Upper lobe of left lung (tissue), 6 donors: Measurements from ENCODE around the gene LIG1. TPM values are rescaled to one million over a fixed set of nuclear protein-coding genes. Genes with fewer than 3 reads are reported as not detected.

Experiments
- ATAC-seq, 2 donors: fragments of 200-7000 bp; cut with Tn5 transposase; one replicate each; pipeline ENCODE4 v1.9.1; 2022; ENCODE audit warnings: mild to moderate bottlenecking in 2 of 2, moderate library complexity in 2 of 2; ENCODE audit not compliant: low FRiP score in 2 of 2
- DNase-seq, 2 donors: peaks; one replicate each; pipeline ENCODE4 v3.0.0-alpha.2; 2019 to 2020
- H3K27ac ChIP-seq, 4 donors: fragments of 200-600 bp; sonication (generic); one replicate each; pipeline ENCODE4 v1.5.1; 2016 to 2019
- H3K27me3 ChIP-seq, 4 donors: fragments of 200-600 bp; sonication (generic); one replicate each; pipeline ENCODE4 v1.5.1; 2017 to 2019
- H3K36me3 ChIP-seq, 4 donors: fragments of 200-600 bp; sonication (generic); one replicate each; pipeline ENCODE4 v1.5.1; 2016 to 2019
- H3K4me1 ChIP-seq, 4 donors: fragments of 200-600 bp; sonication (generic); one replicate each; pipeline ENCODE4 v1.5.1; 2018 to 2019
- H3K4me3 ChIP-seq, 4 donors: fragments of 200-600 bp; sonication (generic); one replicate each; pipeline ENCODE4 v1.5.1; 2017 to 2019; ENCODE audit warnings: mild to moderate bottlenecking in 2 of 4, moderate library complexity in 1 of 4
- H3K9me3 ChIP-seq, 4 donors: fragments of 200-600 bp; sonication (generic); one replicate each; pipeline ENCODE4 v1.5.1; 2018 to 2019
- EP300 ChIP-seq, 4 donors: sonication (generic); formaldehyde crosslinking; IDR thresholded peaks; one replicate each; pipeline ENCODE4 v1.5.1; 2017; ENCODE audit warnings: antibody characterized with exemption in 4 of 4, control low read depth in 2 of 4
- POLR2A ChIP-seq, 4 donors: fragments of 450-650 bp; IDR thresholded peaks; one replicate each; pipeline ENCODE4 v1.5.1; 2016 to 2017; ENCODE audit warnings: antibody characterized with exemption in 4 of 4, mild to moderate bottlenecking in 2 of 4
- POLR2AphosphoS5 ChIP-seq, 2 donors: sonication (generic); formaldehyde crosslinking; IDR thresholded peaks; one replicate each; pipeline ENCODE4 v1.5.1; 2017; ENCODE audit warnings: antibody characterized with exemption in 2 of 2
- WGBS, 2 donors: methylation state at CpG; one replicate each; pipeline ENCODE4 v1.1.5; 2017 to 2018; 5-methylcytosine and 5-hydroxymethylcytosine counted together
- total RNA-seq, 6 donors: library from RNA; depleted of rRNA in 4 of 6; stranded (reverse); fragments of >200 nt in 4 of 6; gene quantifications; one replicate each; pipeline versions ENCODE4 v1.1.0 to v1.2.1, GENCODE V29; 2016 to 2021
- TF ChIP-seq, protein P1 (sequence below), 6 experiments: fragments of 450-650 bp in 4 of 6; fragments of 200-600 bp in 2 of 6; sonication (generic) in 2 of 6; IDR thresholded peaks; one replicate each; pipeline ENCODE4 v1.5.1; 2016 to 2019; ENCODE audit warnings: antibody characterized with exemption in 6 of 6
- donor health status: DM: no; HTN: no; CAD: no; lungs with moderate emphysema.
- donor health status: DM: no; HTN: yes; CAD: no; lungs with severe emphysema.

Gene LIG1
- total RNA-seq, 6 donors from 2014 or later: 11.4 to 113 (median 27.8) TPM

- peaks cover 0 to 16% (median 10%) of the 10 kb centered on the region in 4 donors for H3K36me3 ChIP-seq
- no peaks in the 10 kb centered on the region for H3K9me3 ChIP-seq
- H3K4me1 ChIP-seq: no peaks in the 10 kb centered on the region
- 81 to 87% methylated on average over 9 to 12 of the region's 12 CpGs for WGBS, 2 donors
- no peak overlapping the region for H3K27ac ChIP-seq
- no peaks in the 10 kb centered on the region for H3K27me3 ChIP-seq
- no peak for TF ChIP-seq POLR2AphosphoS5 (IDR thresholded peaks at IDR 0.05)
- TF ChIP-seq EP300 (IDR thresholded peaks at IDR 0.05): no peak
- TF ChIP-seq, protein P1, sequence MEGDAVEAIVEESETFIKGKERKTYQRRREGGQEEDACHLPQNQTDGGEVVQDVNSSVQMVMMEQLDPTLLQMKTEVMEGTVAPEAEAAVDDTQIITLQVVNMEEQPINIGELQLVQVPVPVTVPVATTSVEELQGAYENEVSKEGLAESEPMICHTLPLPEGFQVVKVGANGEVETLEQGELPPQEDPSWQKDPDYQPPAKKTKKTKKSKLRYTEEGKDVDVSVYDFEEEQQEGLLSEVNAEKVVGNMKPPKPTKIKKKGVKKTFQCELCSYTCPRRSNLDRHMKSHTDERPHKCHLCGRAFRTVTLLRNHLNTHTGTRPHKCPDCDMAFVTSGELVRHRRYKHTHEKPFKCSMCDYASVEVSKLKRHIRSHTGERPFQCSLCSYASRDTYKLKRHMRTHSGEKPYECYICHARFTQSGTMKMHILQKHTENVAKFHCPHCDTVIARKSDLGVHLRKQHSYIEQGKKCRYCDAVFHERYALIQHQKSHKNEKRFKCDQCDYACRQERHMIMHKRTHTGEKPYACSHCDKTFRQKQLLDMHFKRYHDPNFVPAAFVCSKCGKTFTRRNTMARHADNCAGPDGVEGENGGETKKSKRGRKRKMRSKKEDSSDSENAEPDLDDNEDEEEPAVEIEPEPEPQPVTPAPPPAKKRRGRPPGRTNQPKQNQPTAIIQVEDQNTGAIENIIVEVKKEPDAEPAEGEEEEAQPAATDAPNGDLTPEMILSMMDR (IDR thresholded peaks at IDR 0.05): no peak
- TF ChIP-seq POLR2A (IDR thresholded peaks at IDR 0.05): no peak
- peak in 1 of 2 donors; percentile 34 for DNase-seq
- ATAC-seq: no peak
- no peak overlapping the region for H3K4me3 ChIP-seq
Observed at GRCh38 chr19:48158210-48158790, 11.8 kb downstream of the LIG1 start.

GRCh38 chr19:48154003-48154402 lies 16.1 kb downstream of the LIG1 start:
- no peaks in the 10 kb centered on the region for H3K27me3 ChIP-seq
- DNase-seq (no peak), ATAC-seq (no peak)
- H3K9me3 ChIP-seq: no peaks in the 10 kb centered on the region
- WGBS, 2 donors: 55 to 66% methylated on average over 7 to 9 of the region's 9 CpGs
- H3K36me3 ChIP-seq: peaks cover 0 to 18% (median 8%) of the 10 kb centered on the region in 4 donors
- peaks cover 0 to 3% (median 0%) of the 10 kb centered on the region in 4 donors for H3K4me1 ChIP-seq
- no peak for TF ChIP-seq POLR2A (IDR thresholded peaks at IDR 0.05)
- no peak for TF ChIP-seq EP300 (IDR thresholded peaks at IDR 0.05)
- TF ChIP-seq POLR2AphosphoS5 (IDR thresholded peaks at IDR 0.05): no peak
- TF ChIP-seq, protein P1 (IDR thresholded peaks at IDR 0.05): no peak
- H3K4me3 ChIP-seq: no peak overlapping the region
- no peak overlapping the region for H3K27ac ChIP-seq

- DNase-seq (peak in 1 of 2 donors; percentile 45), ATAC-seq (peak in 1 of 2 donors; percentile 71)
- 31 to 32% methylated on average over 8 of the region's 8 CpGs for WGBS, 2 donors
- Histone ChIP-seq H3K27me3 (no peaks in the 10 kb centered on the region), H3K36me3 (peaks cover 0 to 30% (median 11%) of the 10 kb centered on the region in 4 donors), H3K9me3 (no peaks in the 10 kb centered on the region), H3K4me1 (peaks cover 0 to 3% (median 0%) of the 10 kb centered on the region in 4 donors), H3K4me3 (no peak overlapping the region), H3K27ac (no peak overlapping the region)
- TF ChIP-seq, protein P1 (IDR thresholded peaks at IDR 0.05): peak; percentile 70 to 83 (median 78)
- no peak for TF ChIP-seq EP300 (IDR thresholded peaks at IDR 0.05)
Observed at GRCh38 chr19:48152551-48152950, 17.6 kb downstream of the LIG1 start.

DNA sequence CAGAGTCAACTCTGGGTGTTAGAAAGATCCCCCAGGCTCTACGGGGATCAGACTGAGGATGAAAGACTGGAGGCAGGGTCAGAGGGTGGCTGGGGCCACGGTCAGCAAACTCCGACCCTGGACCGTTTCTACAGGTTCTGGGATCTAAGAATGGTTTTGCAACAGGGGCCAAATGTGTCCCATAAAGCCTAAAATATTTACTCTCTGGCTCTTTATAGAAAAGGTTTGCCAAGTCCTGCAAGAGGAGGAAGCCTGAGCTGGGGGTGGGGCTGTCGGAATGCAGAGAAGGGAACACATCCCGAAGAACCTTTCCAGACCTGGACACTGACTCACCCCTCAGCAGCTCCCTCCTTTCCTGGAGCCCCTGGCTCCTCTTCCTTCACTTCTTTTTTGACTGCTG lies 20.7 kb downstream of the LIG1 start:
- peaks cover 0 to 3% (median 0%) of the 10 kb centered on the region in 4 donors for H3K4me1 ChIP-seq
- peaks cover 0 to 36% (median 15%) of the 10 kb centered on the region in 4 donors for H3K36me3 ChIP-seq
- no peak for TF ChIP-seq POLR2AphosphoS5 (IDR thresholded peaks at IDR 0.05)
- TF ChIP-seq EP300 (IDR thresholded peaks at IDR 0.05): no peak
- TF ChIP-seq, protein P1 (IDR thresholded peaks at IDR 0.05): no peak
- no peak for TF ChIP-seq POLR2A (IDR thresholded peaks at IDR 0.05)
- no peak overlapping the region for H3K27ac ChIP-seq
- no peak overlapping the region for H3K4me3 ChIP-seq
- 86 to 87% methylated on average over 6 of the region's 6 CpGs for WGBS, 2 donors
- DNase-seq (no peak), ATAC-seq (no peak)
- no peaks in the 10 kb centered on the region for H3K9me3 ChIP-seq
- no peaks in the 10 kb centered on the region for H3K27me3 ChIP-seq

GRCh38 chr19:48148576-48148975 lies 21.6 kb downstream of the LIG1 start:
- DNase-seq (no peak), ATAC-seq (no peak)
- TF ChIP-seq POLR2A (IDR thresholded peaks at IDR 0.05) (no peak), EP300 (IDR thresholded peaks at IDR 0.05) (no peak)
- no peak overlapping the region for H3K27ac ChIP-seq
- no peaks in the 10 kb centered on the region for H3K9me3 ChIP-seq
- peaks cover 0 to 3% (median 0%) of the 10 kb centered on the region in 4 donors for H3K4me1 ChIP-seq
- WGBS, 2 donors: 90 to 97% methylated on average over 7 to 9 of the region's 9 CpGs
- H3K27me3 ChIP-seq: no peaks in the 10 kb centered on the region
- H3K4me3 ChIP-seq: no peak overlapping the region
- H3K36me3 ChIP-seq: peaks cover 0 to 38% (median 15%) of the 10 kb centered on the region in 4 donors
